Astrocyte of the cerebellum (primary cell): ENCODE results near the gene LPGAT1.

Source experiments
- DNase-seq: peaks from one replicate; pipeline ENCODE4 v3.0.0-alpha.2; 2011; ENCODE audit warnings: low read depth
- H3K4me3 ChIP-seq: 2 replicates; pipeline ENCODE4 v1.5.1; 2011; ENCODE audit warnings: mild to moderate bottlenecking, low read depth, low read length, moderate library complexity
- CTCF ChIP-seq: IDR thresholded peaks from 2 replicates; pipeline ENCODE4 v1.5.1; 2012; ENCODE audit warnings: low read length, low read depth, moderate library complexity, mild to moderate bottlenecking; ENCODE audit errors: missing control alignments
- in situ Hi-C: cut with HindIII; loops from 2 replicates; pipeline ENCODE4 v1.10.0; 2017; ENCODE audit warnings: low sequenced_read_pairs

LPGAT1 gene

GRCh38 chr1:211870156-211870555 lies 39.6 kb upstream of the LPGAT1 start:
- DNase-seq: peak; percentile 6
- in situ Hi-C loops: no loop called here

GRCh38 chr1:211865180-211865579 lies 34.6 kb upstream of the LPGAT1 start:
- in situ Hi-C loops: no loop called here
- no peak for DNase-seq
- H3K4me3 ChIP-seq: no peak overlapping the region
- no peak for TF ChIP-seq CTCF

More at GRCh38 chr1:211870156-211870555, 39.6 kb upstream of the LPGAT1 start:
- no peak overlapping the region for H3K4me3 ChIP-seq
- TF ChIP-seq CTCF: no peak

- in situ Hi-C loops: no loop called here
- H3K4me3 ChIP-seq: no peak overlapping the region
- no peak for DNase-seq
- TF ChIP-seq CTCF: no peak
These were observed 28.8 kb upstream of the LPGAT1 start for GRCh38 chr1:211859405-211859804.

- DNase-seq: no peak
- in situ Hi-C loops: no loop called here
- TF ChIP-seq CTCF: no peak
These were observed 20.6 kb upstream of the LPGAT1 start for GRCh38 chr1:211851174-211851573.

DNA sequence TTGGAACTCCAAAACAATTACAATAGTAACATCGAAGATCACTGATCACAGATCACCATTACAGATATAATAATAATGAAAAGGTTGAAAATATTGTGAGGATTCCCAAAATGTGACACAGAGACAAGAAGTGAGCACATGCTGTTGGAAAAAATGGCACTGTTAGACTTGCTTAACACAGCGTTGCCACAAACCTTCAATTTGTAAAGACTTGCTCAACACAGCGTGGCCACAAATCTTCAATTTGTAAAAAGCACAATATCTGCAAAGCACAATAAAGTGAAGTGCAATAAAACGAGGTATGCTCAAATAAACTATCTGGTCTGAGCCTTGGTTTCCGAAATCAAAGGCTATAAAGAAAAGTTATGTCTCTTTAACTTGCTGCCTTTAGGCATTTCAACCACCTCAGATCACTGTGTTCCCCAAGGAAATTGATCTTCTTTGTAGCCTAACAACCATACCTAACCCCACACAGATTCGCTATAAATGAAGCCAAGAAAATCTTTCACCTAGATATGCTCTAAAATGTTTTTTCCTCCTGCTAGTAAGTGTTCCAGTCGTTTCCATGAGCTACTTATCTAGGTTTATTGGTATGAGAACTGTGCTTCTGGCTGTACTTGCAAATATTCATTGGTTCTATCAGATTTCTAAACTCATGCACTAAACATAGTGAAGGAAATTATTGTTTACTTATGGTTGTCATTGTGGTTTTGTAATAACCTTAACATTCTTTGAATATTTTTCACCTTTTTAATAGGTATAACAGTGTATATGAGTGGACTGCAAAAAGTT lies 13.1 kb upstream of the LPGAT1 start:
- no peak overlapping the region for H3K4me3 ChIP-seq
- in situ Hi-C loops: no loop called here
- no peak for DNase-seq
- TF ChIP-seq CTCF: no peak

More at GRCh38 chr1:211851174-211851573, 20.6 kb upstream of the LPGAT1 start:
- no peak overlapping the region for H3K4me3 ChIP-seq

- no peak overlapping the region for H3K4me3 ChIP-seq
- no peak for TF ChIP-seq CTCF
- in situ Hi-C loops: no loop called here
- DNase-seq: no peak
These were observed 12.5 kb upstream of the LPGAT1 start for GRCh38 chr1:211843018-211843417.
